DOHH2 (cell line): ENCODE measurements around the gene SCUBE2.

Experiments
- H3F3A ChIP-seq: fragments of 200-600 bp; sonication (generic), shearing (Covaris generic); 2 replicates; pipeline ENCODE4 v1.6.0; 2016; ENCODE audit warnings: antibody characterized with exemption, mild to moderate bottlenecking; ENCODE audit not compliant: control insufficient read depth, insufficient read depth
- H3K27ac ChIP-seq: fragments of 200-600 bp; sonication (generic); 2 replicates; pipeline ENCODE4 v1.5.1; 2014; ENCODE audit warnings: low read depth, mild to moderate bottlenecking, low read length, moderate library complexity
- H3K27me3 ChIP-seq: fragments of 200-600 bp; sonication (generic); 2 replicates; pipeline ENCODE4 v1.6.1; 2014; ENCODE audit warnings: mild to moderate bottlenecking, low read length, mixed read lengths; ENCODE audit not compliant: control insufficient read depth
- H3K36me3 ChIP-seq: fragments of 200-600 bp; sonication (generic); 2 replicates; pipeline ENCODE4 v1.6.1; 2014; ENCODE audit warnings: mild to moderate bottlenecking, low read length, moderate library complexity, mixed read lengths; ENCODE audit not compliant: control insufficient read depth
- H3K4me1 ChIP-seq: fragments of 200-600 bp; sonication (generic); 2 replicates; pipeline ENCODE4 v1.6.1; 2014; ENCODE audit warnings: mild to moderate bottlenecking, low read length, mixed read lengths; ENCODE audit not compliant: control insufficient read depth
- H3K4me2 ChIP-seq: fragments of 200-600 bp; sonication (generic); 2 replicates; pipeline ENCODE4 v1.6.0; 2014; ENCODE audit warnings: mild to moderate bottlenecking, low read length, moderate library complexity
- H3K4me3 ChIP-seq: fragments of 200-600 bp; sonication (generic); 2 replicates; pipeline ENCODE4 v1.5.1; 2014; ENCODE audit warnings: mild to moderate bottlenecking, low read length, mixed read lengths
- H3K79me2 ChIP-seq: fragments of 200-600 bp; sonication (generic); 2 replicates; pipeline ENCODE4 v1.6.1; 2014; ENCODE audit warnings: mild to moderate bottlenecking, low read length, mixed read lengths; ENCODE audit not compliant: control insufficient read depth
- H3K9me2 ChIP-seq: fragments of 200-600 bp; sonication (generic); replicated peaks from 2 replicates; pipeline ENCODE4 v1.6.1; 2014; ENCODE audit warnings: mild to moderate bottlenecking, low read length, mixed read lengths; ENCODE audit not compliant: control insufficient read depth
- H3K9me3 ChIP-seq: fragments of 200-600 bp; sonication (generic); 2 replicates; pipeline ENCODE4 v1.6.1; 2014; ENCODE audit warnings: antibody characterized with exemption, low read length, mixed read lengths; ENCODE audit not compliant: control insufficient read depth, insufficient read depth
- H4K20me1 ChIP-seq: fragments of 200-600 bp; sonication (generic); 2 replicates; pipeline ENCODE4 v1.6.0; 2014; ENCODE audit warnings: low read depth, mild to moderate bottlenecking, antibody characterized with exemption, low read length, moderate library complexity; ENCODE audit not compliant: control insufficient read depth, insufficient read depth
- EZH2phosphoT487 ChIP-seq: fragments of 200-600 bp; sonication (generic); IDR thresholded peaks from 2 replicates; pipeline ENCODE4 v1.6.1; 2017; ENCODE audit warnings: borderline replicate concordance, mild to moderate bottlenecking, antibody characterized with exemption, low read length, moderate library complexity, mixed read lengths
- TF ChIP-seq, protein P1 (sequence below): fragments of 200-600 bp; sonication (generic); IDR thresholded peaks from one replicate; pipeline ENCODE4 v1.5.1; 2014; ENCODE audit warnings: antibody characterized with exemption, mild to moderate bottlenecking, low read depth, low read length; ENCODE audit not compliant: poor library complexity, severe bottlenecking

SCUBE2 gene

DNA sequence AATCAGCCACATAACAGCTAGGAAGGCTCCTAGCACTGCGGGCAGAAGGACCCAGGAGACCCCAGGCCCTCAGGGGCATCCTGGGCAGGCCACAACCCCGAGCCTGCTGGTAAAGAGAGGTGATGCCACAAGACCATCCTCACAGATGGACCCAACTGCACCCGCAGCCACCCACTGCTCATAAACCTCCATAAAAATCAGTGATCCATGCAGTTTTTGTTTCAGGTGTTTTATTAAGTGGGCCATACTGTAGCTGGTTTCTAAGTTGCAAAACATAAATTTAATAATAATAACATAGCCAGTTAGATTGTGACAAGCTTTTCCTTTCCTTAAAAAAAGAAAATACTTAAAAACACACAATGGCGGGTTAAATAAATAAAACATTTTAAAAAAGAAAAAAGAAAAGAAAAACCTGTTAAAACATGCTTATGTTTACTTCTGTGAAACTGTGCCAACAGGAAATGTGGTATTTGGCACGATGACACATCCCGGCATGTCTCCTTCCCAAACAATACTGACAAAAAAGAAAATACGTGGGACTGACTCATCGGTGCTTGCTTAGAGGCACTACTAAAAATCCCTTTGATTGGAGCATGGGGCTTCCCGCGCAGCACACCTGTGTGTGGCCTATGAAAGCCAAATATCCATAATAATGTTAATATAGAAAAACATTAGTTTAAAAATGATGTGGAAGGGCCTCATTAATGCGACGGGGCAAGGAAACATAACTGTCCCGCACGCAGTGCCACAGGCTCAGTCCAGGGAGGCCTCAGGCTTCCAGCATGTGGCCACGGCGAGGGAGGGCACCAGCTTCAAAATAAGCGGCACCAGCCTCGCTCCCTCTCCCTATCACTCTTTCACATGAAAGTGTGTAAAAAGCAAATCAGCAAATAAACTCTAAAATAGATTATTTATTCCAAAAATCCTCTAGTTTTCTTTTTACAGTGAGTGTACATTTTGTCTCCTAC lies 47.5 kb upstream of the SCUBE2 start:
- no peaks in the 10 kb centered on the region for H3F3A ChIP-seq
- no peaks in the 10 kb centered on the region for H3K9me3 ChIP-seq
- H3K9me2 ChIP-seq: no peaks in the 10 kb centered on the region
- no peaks in the 10 kb centered on the region for H3K27me3 ChIP-seq
- H3K4me3 ChIP-seq: no peak overlapping the region
- no peak overlapping the region for H3K4me2 ChIP-seq
- H3K36me3 ChIP-seq: no peaks in the 10 kb centered on the region
- H3K27ac ChIP-seq: no peak overlapping the region
- H3K4me1 ChIP-seq: no peaks in the 10 kb centered on the region
- H4K20me1 ChIP-seq: no peaks in the 10 kb centered on the region
- H3K79me2 ChIP-seq: no peaks in the 10 kb centered on the region
- TF ChIP-seq, protein P1, sequence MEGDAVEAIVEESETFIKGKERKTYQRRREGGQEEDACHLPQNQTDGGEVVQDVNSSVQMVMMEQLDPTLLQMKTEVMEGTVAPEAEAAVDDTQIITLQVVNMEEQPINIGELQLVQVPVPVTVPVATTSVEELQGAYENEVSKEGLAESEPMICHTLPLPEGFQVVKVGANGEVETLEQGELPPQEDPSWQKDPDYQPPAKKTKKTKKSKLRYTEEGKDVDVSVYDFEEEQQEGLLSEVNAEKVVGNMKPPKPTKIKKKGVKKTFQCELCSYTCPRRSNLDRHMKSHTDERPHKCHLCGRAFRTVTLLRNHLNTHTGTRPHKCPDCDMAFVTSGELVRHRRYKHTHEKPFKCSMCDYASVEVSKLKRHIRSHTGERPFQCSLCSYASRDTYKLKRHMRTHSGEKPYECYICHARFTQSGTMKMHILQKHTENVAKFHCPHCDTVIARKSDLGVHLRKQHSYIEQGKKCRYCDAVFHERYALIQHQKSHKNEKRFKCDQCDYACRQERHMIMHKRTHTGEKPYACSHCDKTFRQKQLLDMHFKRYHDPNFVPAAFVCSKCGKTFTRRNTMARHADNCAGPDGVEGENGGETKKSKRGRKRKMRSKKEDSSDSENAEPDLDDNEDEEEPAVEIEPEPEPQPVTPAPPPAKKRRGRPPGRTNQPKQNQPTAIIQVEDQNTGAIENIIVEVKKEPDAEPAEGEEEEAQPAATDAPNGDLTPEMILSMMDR: no peak
- TF ChIP-seq EZH2phosphoT487: no peak

DNA sequence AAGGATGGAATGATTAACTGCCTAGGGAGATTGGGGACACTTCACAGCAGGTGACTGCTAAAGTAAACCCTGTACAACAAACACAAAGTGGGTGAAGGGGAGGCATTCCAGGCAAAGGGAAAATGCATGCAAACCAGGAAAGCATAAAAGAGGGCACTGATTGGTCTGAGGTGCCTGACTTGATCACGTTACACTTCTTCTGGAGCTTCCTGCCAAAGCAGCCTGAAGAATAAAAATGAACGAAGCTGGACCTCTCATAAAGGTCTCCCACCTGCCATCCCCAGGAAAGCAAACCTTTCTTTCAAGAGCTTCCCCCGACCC lies 46.7 kb upstream of the SCUBE2 start:
- no peaks in the 10 kb centered on the region for H3K79me2 ChIP-seq
- no peaks in the 10 kb centered on the region for H3K27me3 ChIP-seq
- no peaks in the 10 kb centered on the region for H3K36me3 ChIP-seq
- H3F3A ChIP-seq: no peaks in the 10 kb centered on the region
- no peak for TF ChIP-seq EZH2phosphoT487
- TF ChIP-seq, protein P1: no peak
- no peak overlapping the region for H3K4me2 ChIP-seq
- H3K27ac ChIP-seq: no peak overlapping the region
- no peak overlapping the region for H3K4me3 ChIP-seq
- H4K20me1 ChIP-seq: no peaks in the 10 kb centered on the region
- no peaks in the 10 kb centered on the region for H3K9me3 ChIP-seq
- no peaks in the 10 kb centered on the region for H3K9me2 ChIP-seq
- H3K4me1 ChIP-seq: no peaks in the 10 kb centered on the region

DNA sequence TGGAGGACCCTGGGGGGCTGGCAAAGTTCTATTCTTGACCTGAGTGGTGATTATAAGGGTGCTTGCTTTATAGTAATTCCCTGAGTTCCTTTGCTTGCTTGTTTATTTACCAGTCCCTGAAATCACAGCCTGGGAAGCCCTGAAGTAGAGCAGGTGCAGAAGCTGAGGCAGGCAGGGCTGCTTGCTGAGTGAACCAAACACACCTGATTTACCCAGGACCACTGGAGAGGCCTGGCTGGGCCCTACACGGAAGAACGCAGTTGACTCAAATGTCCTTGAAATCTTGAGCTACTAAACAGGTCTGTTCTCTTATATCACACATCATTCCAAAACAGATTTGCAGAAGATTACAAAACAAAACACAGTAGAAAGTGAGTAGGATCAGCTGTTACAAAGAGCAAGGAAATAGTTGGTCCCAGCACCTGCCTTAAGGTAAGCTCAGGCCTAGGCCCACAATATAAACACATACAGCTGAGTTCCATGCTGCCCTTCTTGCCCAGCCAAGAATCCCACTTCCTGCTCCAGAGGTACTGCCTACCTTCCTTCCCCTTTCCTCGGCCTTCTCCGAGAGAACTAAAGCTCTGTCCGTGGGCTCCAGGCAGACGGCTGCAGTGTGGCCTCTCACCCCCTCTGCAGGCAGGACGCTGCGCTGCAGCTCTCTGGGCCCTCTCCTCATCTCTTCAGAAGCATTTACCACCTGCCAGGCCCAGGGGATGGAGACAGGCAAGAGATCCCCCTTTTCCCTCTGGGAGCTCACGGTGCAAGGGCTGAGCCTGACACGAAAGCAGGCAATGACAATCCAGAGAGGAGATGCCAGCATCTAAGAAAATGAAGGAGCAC lies 46.1 kb upstream of the SCUBE2 start:
- TF ChIP-seq, protein P1: peak; percentile 94
- TF ChIP-seq EZH2phosphoT487: no peak
- H3K4me2 ChIP-seq: no peak overlapping the region
- H4K20me1 ChIP-seq: no peaks in the 10 kb centered on the region
- no peaks in the 10 kb centered on the region for H3K36me3 ChIP-seq
- no peak overlapping the region for H3K4me3 ChIP-seq
- no peaks in the 10 kb centered on the region for H3K79me2 ChIP-seq
- no peaks in the 10 kb centered on the region for H3F3A ChIP-seq
- H3K4me1 ChIP-seq: no peaks in the 10 kb centered on the region
- H3K27me3 ChIP-seq: no peaks in the 10 kb centered on the region
- H3K9me3 ChIP-seq: no peaks in the 10 kb centered on the region
- no peaks in the 10 kb centered on the region for H3K9me2 ChIP-seq
- no peak overlapping the region for H3K27ac ChIP-seq
